Natural killer cell (primary cell): ENCODE measurements around the gene NFIA. TPM values are rescaled to one million over a fixed set of nuclear protein-coding genes. Genes with fewer than 3 reads are reported as not detected.

Experiments used
- ATAC-seq, 3 donors: fragments of 150-1000 bp in 2 of 3; fragments of 200-7000 bp in 1 of 3; cut with Tn5 transposase; 1 replicate in 1 of 3; 2 replicates in 2 of 3; pipeline ENCODE4 v1.10.0; 2021; ENCODE audit warnings: mild to moderate bottlenecking in 2 of 3, moderate library complexity in 2 of 3
- DNase-seq, 2 donors: peaks; one replicate each; pipeline versions ENCODE4 v3.0.0 to v3.0.0-alpha.2; 2013 to 2021; ENCODE audit warnings: mixed read lengths in 1 of 2
- H3K27ac ChIP-seq: one replicate; pipeline ENCODE4 v1.5.1; 2013; ENCODE audit warnings: mild to moderate bottlenecking, low read length
- H3K27me3 ChIP-seq: one replicate; pipeline ENCODE4 v1.6.1; 2013; ENCODE audit warnings: low read length; ENCODE audit not compliant: control insufficient read depth, insufficient read depth
- H3K36me3 ChIP-seq: one replicate; pipeline ENCODE4 v1.6.1; 2013; ENCODE audit warnings: low read length; ENCODE audit not compliant: control insufficient read depth, insufficient read depth
- H3K4me1 ChIP-seq: one replicate; pipeline ENCODE4 v1.6.1; 2013; ENCODE audit warnings: low read length; ENCODE audit not compliant: control insufficient read depth, insufficient read depth
- H3K4me3 ChIP-seq: one replicate; pipeline ENCODE4 v1.5.1; 2013; ENCODE audit warnings: low read length
- H3K9me3 ChIP-seq: one replicate; pipeline ENCODE4 v1.6.1; 2013; ENCODE audit warnings: low read length; ENCODE audit not compliant: control insufficient read depth, insufficient read depth
- H3K27ac Mint-ChIP-seq, 2 donors: one replicate each; pipeline ENCODE4 v1.8.0; 2022; ENCODE audit warnings: mild to moderate bottlenecking in 2 of 2, mixed read lengths in 2 of 2, moderate library complexity in 1 of 2
- H3K27me3 Mint-ChIP-seq, 2 donors: one replicate each; pipeline ENCODE4 v1.8.0; 2022; ENCODE audit warnings: low read depth in 2 of 2, mixed read lengths in 2 of 2
- H3K36me3 Mint-ChIP-seq: one replicate; pipeline ENCODE4 v1.8.0; 2022; ENCODE audit warnings: mixed read lengths
- H3K4me1 Mint-ChIP-seq, 2 donors: one replicate each; pipeline ENCODE4 v1.8.0; 2022; ENCODE audit warnings: mixed read lengths in 2 of 2
- H3K4me3 Mint-ChIP-seq: one replicate; pipeline ENCODE4 v1.8.0; 2022; ENCODE audit warnings: mild to moderate bottlenecking, moderate library complexity, mixed read lengths
- H3K9me3 Mint-ChIP-seq, 2 donors: one replicate each; pipeline ENCODE4 v1.8.0; 2022; ENCODE audit warnings: mixed read lengths in 2 of 2
- CTCF ChIP-seq: fragments of 200-600 bp; IDR thresholded peaks from one replicate; pipeline ENCODE4 v1.8.0; 2022; ENCODE audit warnings: antibody characterized with exemption
- WGBS: methylation state at CpG from one replicate; pipeline ENCODE4 v1.1.7; 2013; ENCODE audit warnings: missing lambda C conversion rate; ENCODE audit not compliant: insufficient coverage; 5-methylcytosine and 5-hydroxymethylcytosine counted together
- intact Hi-C: fragments of 100-400 bp; cut with micrococcal nuclease; formaldehyde crosslinking; loops from one replicate; pipeline ENCODE4 v1.14.2; 2022
- total RNA-seq, 4 donors: library from RNA; stranded (reverse); fragments of 120-200 nt in 1 of 4; gene quantifications; one replicate each; pipeline versions ENCODE4 v1.2.3 to v1.2.4, GENCODE V29; 2013 to 2022

NFIA gene
- total RNA-seq, 3 donors from 2014 or later (not counting 1 experiment from before 2014, with no cell fraction given), result 3.5 to 6.5 (median 3.6) TPM

GRCh38 chr1:61245696-61246400, 163.5 kb downstream of the NFIA start:
- no peak for TF ChIP-seq CTCF
- 81% methylated on average over 3 of the region's 7 CpGs for WGBS
- no peak overlapping the region for H3K4me3 Mint-ChIP-seq
- peaks cover 6 to 43% of the 10 kb centered on the region in 2 donors for H3K27me3 Mint-ChIP-seq
- Histone ChIP-seq H3K4me1 (no peaks in the 10 kb centered on the region), H3K27me3 (peaks cover 2% of the 10 kb centered on the region), H3K9me3 (no peaks in the 10 kb centered on the region), H3K27ac (no peak overlapping the region), H3K36me3 (no peaks in the 10 kb centered on the region), H3K4me3 (no peak overlapping the region)
- H3K4me1 Mint-ChIP-seq, result no peaks in the 10 kb centered on the region
- DNase-seq, result no peak
- H3K9me3 Mint-ChIP-seq, result no peaks in the 10 kb centered on the region
- no peaks in the 10 kb centered on the region for H3K36me3 Mint-ChIP-seq
- intact Hi-C loops, result no loop called here
- no peak for ATAC-seq
- no peak overlapping the region for H3K27ac Mint-ChIP-seq

GRCh38 chr1:61247051-61247825, 164.9 kb downstream of the NFIA start:
- WGBS, result 85% methylated on average over 8 of the region's 8 CpGs
- Histone ChIP-seq H3K4me1 (no peaks in the 10 kb centered on the region), H3K36me3 (no peaks in the 10 kb centered on the region), H3K27ac (no peak overlapping the region), H3K9me3 (no peaks in the 10 kb centered on the region), H3K4me3 (no peak overlapping the region), H3K27me3 (peaks cover 2% of the 10 kb centered on the region)
- ATAC-seq, result no peak
- no peak overlapping the region for H3K4me3 Mint-ChIP-seq
- intact Hi-C loops, result no loop called here
- H3K4me1 Mint-ChIP-seq, result no peaks in the 10 kb centered on the region
- H3K27ac Mint-ChIP-seq, result no peak overlapping the region
- no peak for TF ChIP-seq CTCF
- peaks cover 3 to 35% of the 10 kb centered on the region in 2 donors for H3K27me3 Mint-ChIP-seq
- no peaks in the 10 kb centered on the region for H3K36me3 Mint-ChIP-seq
- no peak for DNase-seq
- H3K9me3 Mint-ChIP-seq, result no peaks in the 10 kb centered on the region

- Histone ChIP-seq H3K36me3 (no peaks in the 10 kb centered on the region), H3K9me3 (no peaks in the 10 kb centered on the region), H3K4me1 (no peaks in the 10 kb centered on the region), H3K27me3 (no peaks in the 10 kb centered on the region), H3K27ac (no peak overlapping the region), H3K4me3 (no peak overlapping the region)
- Mint-ChIP-seq H3K27ac (no peak overlapping the region), H3K27me3 (peaks cover 9 to 35% of the 10 kb centered on the region in 2 donors), H3K4me3 (no peak overlapping the region), H3K4me1 (peaks cover 2 to 4% of the 10 kb centered on the region in 2 donors), H3K9me3 (no peaks in the 10 kb centered on the region), H3K36me3 (no peaks in the 10 kb centered on the region)
- no peak for TF ChIP-seq CTCF
- ATAC-seq (no peak), DNase-seq (no peak)
- 76% methylated on average over 6 of the region's 6 CpGs for WGBS
- intact Hi-C loops, result no loop called here
Measured at GRCh38 chr1:61247881-61248752, 165.8 kb downstream of the NFIA start.
